Measurements from ENCODE around the gene LPAR5. TPM values are rescaled to one million over a fixed set of nuclear protein-coding genes. Genes with fewer than 3 reads are reported as not detected.

Gene LPAR5
- total RNA-seq, 4 donors from 2014 or later = 1.8 to 11.4 (median 3.2) TPM

- 60 to 64% methylated on average over 3 of the region's 3 CpGs for WGBS, 2 donors
- no peaks in the 10 kb centered on the region for H3K9me3 ChIP-seq
- TF ChIP-seq POLR2A (IDR thresholded peaks at IDR 0.05) (no peak), EP300 (IDR thresholded peaks at IDR 0.05) (no peak)
- TF ChIP-seq, protein P1, sequence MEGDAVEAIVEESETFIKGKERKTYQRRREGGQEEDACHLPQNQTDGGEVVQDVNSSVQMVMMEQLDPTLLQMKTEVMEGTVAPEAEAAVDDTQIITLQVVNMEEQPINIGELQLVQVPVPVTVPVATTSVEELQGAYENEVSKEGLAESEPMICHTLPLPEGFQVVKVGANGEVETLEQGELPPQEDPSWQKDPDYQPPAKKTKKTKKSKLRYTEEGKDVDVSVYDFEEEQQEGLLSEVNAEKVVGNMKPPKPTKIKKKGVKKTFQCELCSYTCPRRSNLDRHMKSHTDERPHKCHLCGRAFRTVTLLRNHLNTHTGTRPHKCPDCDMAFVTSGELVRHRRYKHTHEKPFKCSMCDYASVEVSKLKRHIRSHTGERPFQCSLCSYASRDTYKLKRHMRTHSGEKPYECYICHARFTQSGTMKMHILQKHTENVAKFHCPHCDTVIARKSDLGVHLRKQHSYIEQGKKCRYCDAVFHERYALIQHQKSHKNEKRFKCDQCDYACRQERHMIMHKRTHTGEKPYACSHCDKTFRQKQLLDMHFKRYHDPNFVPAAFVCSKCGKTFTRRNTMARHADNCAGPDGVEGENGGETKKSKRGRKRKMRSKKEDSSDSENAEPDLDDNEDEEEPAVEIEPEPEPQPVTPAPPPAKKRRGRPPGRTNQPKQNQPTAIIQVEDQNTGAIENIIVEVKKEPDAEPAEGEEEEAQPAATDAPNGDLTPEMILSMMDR (IDR thresholded peaks at IDR 0.05) = no peak
- H3K4me3 ChIP-seq = peak overlapping the region in 1 of 4 donors; percentile 15
- H3K27me3 ChIP-seq = peaks cover 0 to 14% of the 10 kb centered on the region in 2 donors
- H3K4me1 ChIP-seq = peaks cover 0 to 26% (median 14%) of the 10 kb centered on the region in 4 donors
- DNase-seq (ENCODE audit: low spot score in 2 of 2) = no peak
- peak overlapping the region in 3 of 4 donors; percentile 67 to 77 (median 72) for H3K27ac ChIP-seq
- no peaks in the 10 kb centered on the region for H3K36me3 ChIP-seq
Measured at GRCh38 chr12:6631549-6631961, 4.2 kb downstream of the LPAR5 start.

DNA sequence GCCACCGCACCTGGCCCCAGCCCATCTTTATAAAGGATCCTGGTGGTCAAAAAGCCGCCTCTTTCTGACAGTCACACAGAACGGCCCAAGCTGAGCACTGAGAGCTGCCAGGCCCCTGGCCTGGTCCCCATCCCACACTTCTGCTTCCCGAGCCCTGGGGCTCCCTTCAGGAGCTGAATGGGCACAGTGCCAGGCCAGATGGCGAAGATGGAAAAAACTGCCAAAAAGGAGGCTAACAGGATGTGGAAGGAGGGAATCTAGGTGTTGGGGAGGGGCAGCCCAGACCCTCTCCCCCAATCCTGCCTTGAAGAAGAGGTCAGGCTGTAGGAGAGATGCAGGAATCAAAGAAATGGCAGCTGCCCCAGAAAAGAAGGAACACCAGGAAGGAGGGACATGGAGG is 5.0 kb downstream of the LPAR5 start:
- peaks cover 0 to 26% (median 14%) of the 10 kb centered on the region in 4 donors for H3K4me1 ChIP-seq
- H3K36me3 ChIP-seq = no peaks in the 10 kb centered on the region
- H3K4me3 ChIP-seq = no peak overlapping the region
- TF ChIP-seq, protein P1 (IDR thresholded peaks at IDR 0.05) = no peak
- TF ChIP-seq EP300 (IDR thresholded peaks at IDR 0.05) = no peak
- TF ChIP-seq POLR2A (IDR thresholded peaks at IDR 0.05) = no peak
- no peak for DNase-seq (ENCODE audit: low spot score in 2 of 2)
- WGBS, 2 donors = 48 to 51% methylated on average over 5 of the region's 5 CpGs
- H3K9me3 ChIP-seq = no peaks in the 10 kb centered on the region
- H3K27ac ChIP-seq = peak overlapping the region in 1 of 4 donors; percentile 77
- H3K27me3 ChIP-seq = peaks cover 0 to 14% of the 10 kb centered on the region in 2 donors

- DNase-seq (ENCODE audit: low spot score in 2 of 2) = no peak
- TF ChIP-seq EP300 (IDR thresholded peaks at IDR 0.05) (no peak), POLR2A (IDR thresholded peaks at IDR 0.05) (no peak)
- TF ChIP-seq, protein P1 (IDR thresholded peaks at IDR 0.05) = no peak
- Histone ChIP-seq H3K27ac (no peak overlapping the region), H3K27me3 (peaks cover 0 to 14% of the 10 kb centered on the region in 2 donors), H3K4me1 (peaks cover 0 to 16% (median 9%) of the 10 kb centered on the region in 4 donors), H3K9me3 (no peaks in the 10 kb centered on the region), H3K4me3 (no peak overlapping the region), H3K36me3 (no peaks in the 10 kb centered on the region)
- WGBS, 2 donors = 40 to 52% methylated on average over 7 of the region's 7 CpGs
Measured at GRCh38 chr12:6627616-6628015, 8.1 kb downstream of the LPAR5 start.

- Histone ChIP-seq H3K4me1 (peaks cover 0 to 8% (median 3%) of the 10 kb centered on the region in 4 donors), H3K27ac (no peak overlapping the region), H3K27me3 (peaks cover 0 to 7% of the 10 kb centered on the region in 2 donors), H3K4me3 (no peak overlapping the region), H3K36me3 (no peaks in the 10 kb centered on the region), H3K9me3 (no peaks in the 10 kb centered on the region)
- DNase-seq (ENCODE audit: low spot score in 2 of 2) = no peak
- 76 to 78% methylated on average over 8 of the region's 8 CpGs for whole genome bisulfite sequencing, 2 donors
- TF ChIP-seq, protein P1 (IDR thresholded peaks at IDR 0.05) = no peak
- TF ChIP-seq EP300 (IDR thresholded peaks at IDR 0.05) (no peak), POLR2A (IDR thresholded peaks at IDR 0.05) (no peak)
Measured at GRCh38 chr12:6626654-6627283, 9.0 kb downstream of the LPAR5 start.

- TF ChIP-seq, protein P1 (IDR thresholded peaks at IDR 0.05) = no peak
- TF ChIP-seq EP300 (IDR thresholded peaks at IDR 0.05) (no peak), POLR2A (IDR thresholded peaks at IDR 0.05) (no peak)
- peaks cover 0 to 7% (median 0%) of the 10 kb centered on the region in 4 donors for H3K4me1 ChIP-seq
- H3K27me3 ChIP-seq = peaks cover 0 to 14% of the 10 kb centered on the region in 2 donors
- 78 to 83% methylated on average over 29 of the region's 29 CpGs for WGBS, 2 donors
- no peaks in the 10 kb centered on the region for H3K9me3 ChIP-seq
- H3K4me3 ChIP-seq = no peak overlapping the region
- no peak for DNase-seq (ENCODE audit: low spot score in 2 of 2)
- no peak overlapping the region for H3K27ac ChIP-seq
- H3K36me3 ChIP-seq = no peaks in the 10 kb centered on the region
Measured at GRCh38 chr12:6620885-6621274, 14.9 kb downstream of the LPAR5 start.
